ENCODE results near the gene PDE6B. TPM values are rescaled to one million over a fixed set of nuclear protein-coding genes. Genes with fewer than 3 reads are reported as not detected.
"Not testable (repeated sequence)": the region's sequence is repeated elsewhere in the genome, so short reads cannot be mapped to it uniquely, and the experiment has no call there.

The PDE6B gene
- total RNA-seq, 1 donor from 2014 or later = 5.5 TPM

- Histone ChIP-seq H3K27ac (no peak overlapping the region), H3K36me3 (no peaks in the 10 kb centered on the region), H3K4me3 (no peak overlapping the region), H3K9me3 (no peaks in the 10 kb centered on the region), H3K4me1 (peaks cover 11% of the 10 kb centered on the region), H3K27me3 (ENCODE audit: low read depth) (no peaks in the 10 kb centered on the region)
- no peak for ATAC-seq
- no peak for TF ChIP-seq CTCF (IDR thresholded peaks at IDR 0.05)
- intact Hi-C loops (cut with DNase I) = no loop called here
- DNase-seq = no peak
Measured at GRCh38 chr4:702618-703048, 77.3 kb downstream of the PDE6B start.

GRCh38 chr4:703336-704197, 78.2 kb downstream of the PDE6B start:
- Histone ChIP-seq H3K4me3 (no peak overlapping the region), H3K9me3 (no peaks in the 10 kb centered on the region), H3K4me1 (peaks cover 19% of the 10 kb centered on the region), H3K36me3 (no peaks in the 10 kb centered on the region), H3K27ac (no peak overlapping the region), H3K27me3 (ENCODE audit: low read depth) (no peaks in the 10 kb centered on the region)
- DNase-seq = no peak
- intact Hi-C loops (cut with DNase I) = no loop called here
- TF ChIP-seq CTCF (IDR thresholded peaks at IDR 0.05) = no peak
- ATAC-seq = no peak

GRCh38 chr4:704198-704891, 79.0 kb downstream of the PDE6B start:
- H3K36me3 ChIP-seq = no peaks in the 10 kb centered on the region
- H3K27me3 ChIP-seq (ENCODE audit: low read depth) = no peaks in the 10 kb centered on the region
- no peaks in the 10 kb centered on the region for H3K9me3 ChIP-seq
- DNase-seq (no peak), ATAC-seq (no peak)
- peaks cover 24% of the 10 kb centered on the region for H3K4me1 ChIP-seq
- H3K4me3 ChIP-seq = no peak overlapping the region
- H3K27ac ChIP-seq = no peak overlapping the region
- TF ChIP-seq CTCF (IDR thresholded peaks at IDR 0.05) = no peak
- intact Hi-C loops (cut with DNase I) = no loop called here

- H3K36me3 ChIP-seq = no peaks in the 10 kb centered on the region
- DNase-seq (no peak), ATAC-seq (no peak)
- peak overlapping the region; percentile 88 for H3K4me3 ChIP-seq
- TF ChIP-seq CTCF (IDR thresholded peaks at IDR 0.05) = no peak
- peak overlapping the region; percentile 91 for H3K27ac ChIP-seq
- intact Hi-C loops (cut with DNase I) = no loop called here
- no peaks in the 10 kb centered on the region for H3K9me3 ChIP-seq
- peaks cover 25% of the 10 kb centered on the region for H3K4me1 ChIP-seq
- H3K27me3 ChIP-seq (ENCODE audit: low read depth) = no peaks in the 10 kb centered on the region
Measured at GRCh38 chr4:704971-705277, 79.6 kb downstream of the PDE6B start.

- DNase-seq = peak; percentile 98
Measured at GRCh38 chr4:705278-706082, 80.1 kb downstream of the PDE6B start, which contains the start of gene PCGF3. TSS of gene PCGF3 (plus strand) at chr4:705832. CDS start at chr4:733681, 27,849 bp downstream.

GRCh38 chr4:706083-706633, 80.8 kb downstream of the PDE6B start:
- peak overlapping the region; percentile 91 for H3K27ac ChIP-seq
- H3K27me3 ChIP-seq (ENCODE audit: low read depth); intact Hi-C loops (cut with DNase I); ATAC-seq; DNase-seq; H3K9me3 ChIP-seq; H3K36me3 ChIP-seq: not testable (repeated sequence)
- peak overlapping the region; percentile 88 for H3K4me3 ChIP-seq
- peaks cover 24% of the 10 kb centered on the region for H3K4me1 ChIP-seq

More at GRCh38 chr4:705278-706082, 80.1 kb downstream of the PDE6B start, which contains the start of gene PCGF3:
- Histone ChIP-seq H3K27me3 (ENCODE audit: low read depth) (no peaks in the 10 kb centered on the region), H3K36me3 (peaks cover 3% of the 10 kb centered on the region), H3K4me1 (peaks cover 24% of the 10 kb centered on the region), H3K27ac (peak within 1 kb of the TSS; percentile 91), H3K4me3 (peak within 1 kb of the TSS; percentile 88), H3K9me3 (no peaks in the 10 kb centered on the region)
- intact Hi-C loops (cut with DNase I) = no loop called here
- TF ChIP-seq CTCF (IDR thresholded peaks at IDR 0.05) = no peak
- ATAC-seq = peak; percentile 98

All from lower lobe of right lung (tissue), 2 donors.